A673 (cell line): Measurements from ENCODE around the gene PDIA4.

Source experiments
- CTCF ChIP-seq: fragments of 300-800, 200-600 bp; sonication (generic); conservative IDR thresholded peaks from 2 replicates; pipeline ENCODE4 v1.5.1; 2017; ENCODE audit warnings: low read depth, mild to moderate bottlenecking, antibody characterized with exemption, low read length, moderate library complexity, mixed read lengths
- EZH2 ChIP-seq: fragments of 200-600 bp; sonication (generic); IDR thresholded peaks from 2 replicates; pipeline ENCODE4 v1.6.1; 2017; ENCODE audit warnings: borderline replicate concordance, low read depth, mild to moderate bottlenecking, mixed read lengths, antibody characterized with exemption, low read length; ENCODE audit not compliant: poor library complexity, severe bottlenecking

DNA sequence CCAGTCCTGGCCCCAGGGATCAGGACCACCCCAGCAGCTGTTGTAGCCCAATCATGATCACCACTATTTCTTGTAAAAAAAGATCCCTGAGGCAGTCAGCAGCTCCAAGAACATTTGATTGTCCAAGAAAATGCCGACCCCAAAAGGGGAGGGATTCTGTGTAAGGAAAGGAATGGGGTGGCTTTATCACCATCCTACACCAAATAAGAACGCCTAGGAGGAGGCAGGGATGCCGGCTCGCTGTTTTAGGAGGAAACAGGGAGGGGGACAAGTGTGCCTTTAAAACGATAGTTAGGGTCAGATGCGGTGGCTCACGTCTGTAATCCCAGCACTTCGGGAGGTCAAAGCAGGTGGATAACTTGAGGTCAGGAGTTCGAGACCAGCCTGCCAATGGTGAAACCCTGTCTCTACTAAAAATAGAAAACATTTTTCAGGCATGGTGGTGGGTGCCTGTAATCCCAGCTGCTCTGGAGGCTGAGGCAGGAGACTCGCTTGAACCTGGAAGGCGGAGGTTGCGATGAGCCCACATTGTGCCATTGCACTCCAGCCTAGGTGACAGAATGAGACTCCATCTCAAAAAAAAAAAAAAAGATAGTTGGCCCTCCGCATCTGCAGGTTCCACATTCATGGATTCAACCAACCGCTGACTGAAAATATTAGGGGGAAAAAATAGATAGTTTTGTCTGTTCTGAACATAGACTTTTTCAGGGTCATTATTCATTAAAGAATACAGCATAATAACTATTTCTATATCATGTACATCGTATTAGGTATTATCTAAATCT lies 63.6 kb downstream of the PDIA4 start:
- no peak for TF ChIP-seq EZH2
- no peak for TF ChIP-seq CTCF
